GM12865 (cell line): ENCODE data around the gene STX8.
"Not testable (repeated sequence)": the region's sequence is repeated elsewhere in the genome, so short reads cannot be mapped to it uniquely, and the experiment has no call there.

Experiments
- DNase-seq: peaks from one replicate; pipeline ENCODE4 v3.0.0; 2010; ENCODE audit warnings: low read depth
- H3K4me3 ChIP-seq: 2 replicates; pipeline ENCODE4 v1.5.1; 2011; ENCODE audit warnings: mild to moderate bottlenecking, low read depth, low read length, control low read depth
- TF ChIP-seq, protein P1 (sequence below): IDR thresholded peaks from 2 replicates; pipeline ENCODE4 v1.5.1; 2011; ENCODE audit warnings: low read length, control low read depth, low read depth, inconsistent platforms; ENCODE audit not compliant: insufficient read depth; ENCODE audit errors: missing control alignments

Gene STX8

DNA sequence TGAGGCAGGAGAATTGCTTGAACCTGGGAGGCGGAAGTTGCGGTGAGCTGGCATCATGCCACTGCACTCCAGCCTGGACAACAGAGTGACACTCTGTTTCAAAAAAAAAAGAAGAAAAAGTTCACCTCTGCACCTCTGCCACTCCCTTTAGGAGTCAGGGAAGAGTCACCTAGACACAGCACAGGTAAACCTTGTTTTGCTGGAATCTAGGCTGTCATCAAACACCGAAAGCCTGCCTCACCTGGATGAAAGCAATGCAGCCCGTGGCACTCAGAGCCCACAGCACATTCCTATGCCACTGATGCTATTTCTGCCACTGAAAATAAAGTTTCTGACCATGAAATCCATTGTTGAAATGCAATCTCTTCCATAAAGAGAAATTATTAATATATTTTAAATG lies 23.0 kb upstream of the STX8 start:
- TF ChIP-seq, protein P1, sequence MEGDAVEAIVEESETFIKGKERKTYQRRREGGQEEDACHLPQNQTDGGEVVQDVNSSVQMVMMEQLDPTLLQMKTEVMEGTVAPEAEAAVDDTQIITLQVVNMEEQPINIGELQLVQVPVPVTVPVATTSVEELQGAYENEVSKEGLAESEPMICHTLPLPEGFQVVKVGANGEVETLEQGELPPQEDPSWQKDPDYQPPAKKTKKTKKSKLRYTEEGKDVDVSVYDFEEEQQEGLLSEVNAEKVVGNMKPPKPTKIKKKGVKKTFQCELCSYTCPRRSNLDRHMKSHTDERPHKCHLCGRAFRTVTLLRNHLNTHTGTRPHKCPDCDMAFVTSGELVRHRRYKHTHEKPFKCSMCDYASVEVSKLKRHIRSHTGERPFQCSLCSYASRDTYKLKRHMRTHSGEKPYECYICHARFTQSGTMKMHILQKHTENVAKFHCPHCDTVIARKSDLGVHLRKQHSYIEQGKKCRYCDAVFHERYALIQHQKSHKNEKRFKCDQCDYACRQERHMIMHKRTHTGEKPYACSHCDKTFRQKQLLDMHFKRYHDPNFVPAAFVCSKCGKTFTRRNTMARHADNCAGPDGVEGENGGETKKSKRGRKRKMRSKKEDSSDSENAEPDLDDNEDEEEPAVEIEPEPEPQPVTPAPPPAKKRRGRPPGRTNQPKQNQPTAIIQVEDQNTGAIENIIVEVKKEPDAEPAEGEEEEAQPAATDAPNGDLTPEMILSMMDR = no peak
- no peak for DNase-seq
- H3K4me3 ChIP-seq = no peak overlapping the region

- DNase-seq, H3K4me3 ChIP-seq: not testable (repeated sequence)
These were observed 22.0 kb upstream of the STX8 start for GRCh38 chr17:9597638-9598037.

DNA sequence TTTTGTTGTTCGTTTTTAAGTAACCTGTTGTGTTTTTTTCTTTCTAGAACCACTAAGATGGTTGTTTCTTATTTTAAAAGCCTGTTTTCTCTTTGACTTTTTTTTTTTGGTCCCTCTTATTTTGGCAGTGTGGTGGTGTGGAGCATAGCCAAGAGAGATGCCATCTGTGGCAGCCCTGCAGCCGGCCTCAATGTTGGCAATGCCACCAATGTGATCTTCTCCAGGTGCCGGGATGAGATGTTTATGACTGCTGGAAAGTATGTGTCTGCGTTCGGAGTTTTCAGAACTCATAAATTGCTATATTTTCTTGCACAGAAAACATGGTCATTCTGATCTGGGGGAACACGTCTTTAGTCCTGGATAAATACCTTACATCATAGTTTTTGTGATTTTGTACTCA lies 18.4 kb upstream of the STX8 start:
- TF ChIP-seq, protein P1 = no peak
- H3K4me3 ChIP-seq = no peak overlapping the region
- DNase-seq = no peak

- TF ChIP-seq, protein P1 = no peak
- DNase-seq = no peak
- H3K4me3 ChIP-seq = no peak overlapping the region
These were observed 12.5 kb upstream of the STX8 start for GRCh38 chr17:9587969-9588656.

DNA sequence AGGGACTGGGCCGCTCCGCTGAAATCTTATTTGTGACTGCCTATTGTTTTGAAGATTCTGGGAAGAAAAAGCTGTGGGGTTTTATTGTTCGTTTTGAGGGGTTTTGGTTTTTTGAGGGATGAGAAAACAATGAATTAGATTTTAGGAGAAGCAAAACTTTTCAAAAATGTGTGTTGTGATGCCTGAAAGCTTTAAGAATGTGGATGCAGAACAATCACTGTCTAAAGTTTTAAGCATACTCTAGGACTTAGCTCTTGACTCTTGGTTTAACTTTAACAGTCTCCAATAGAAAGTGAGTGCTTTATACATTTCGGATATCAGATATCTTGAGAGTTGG lies 1.7 kb upstream of the STX8 start:
- DNase-seq = no peak
- no peak overlapping the region for H3K4me3 ChIP-seq
- TF ChIP-seq, protein P1 = no peak

GRCh38 chr17:9576521-9577372 lies 1.1 kb upstream of the STX8 start, which contains the start of gene CFAP52:
CFAP52 (plus strand) TSS chr17:9576642; CDS start chr17:9576696, 54 bp downstream.
- peak; percentile 79 for DNase-seq
- TF ChIP-seq, protein P1 = peak; percentile 61
- peak within 1 kb of the TSS; percentile 81 for H3K4me3 ChIP-seq

- H3K4me3 ChIP-seq = no peak overlapping the region
- no peak for DNase-seq
- TF ChIP-seq, protein P1 = no peak
These were observed 4.4 kb downstream of the STX8 start for GRCh38 chr17:9571201-9571600.
